Uterus (tissue), 2 donors: Measurements from ENCODE around the gene NPHP1.

Source experiments
- POLR2A ChIP-seq, 2 donors: fragments of 450-650 bp; IDR thresholded peaks; one replicate each; pipeline ENCODE4 v1.6.1; 2016; ENCODE audit warnings: antibody characterized with exemption in 2 of 2, mild to moderate bottlenecking in 1 of 2, moderate library complexity in 1 of 2
- TF ChIP-seq, protein P1 (sequence below), 4 experiments: fragments of 200-600 bp in 2 of 4; fragments of 450-650 bp in 2 of 4; sonication (generic) in 2 of 4; IDR thresholded peaks; one replicate each; pipeline ENCODE4 v1.5.1; 2016 to 2019; ENCODE audit warnings: antibody characterized with exemption in 4 of 4, mild to moderate bottlenecking in 2 of 4, moderate library complexity in 1 of 4

DNA sequence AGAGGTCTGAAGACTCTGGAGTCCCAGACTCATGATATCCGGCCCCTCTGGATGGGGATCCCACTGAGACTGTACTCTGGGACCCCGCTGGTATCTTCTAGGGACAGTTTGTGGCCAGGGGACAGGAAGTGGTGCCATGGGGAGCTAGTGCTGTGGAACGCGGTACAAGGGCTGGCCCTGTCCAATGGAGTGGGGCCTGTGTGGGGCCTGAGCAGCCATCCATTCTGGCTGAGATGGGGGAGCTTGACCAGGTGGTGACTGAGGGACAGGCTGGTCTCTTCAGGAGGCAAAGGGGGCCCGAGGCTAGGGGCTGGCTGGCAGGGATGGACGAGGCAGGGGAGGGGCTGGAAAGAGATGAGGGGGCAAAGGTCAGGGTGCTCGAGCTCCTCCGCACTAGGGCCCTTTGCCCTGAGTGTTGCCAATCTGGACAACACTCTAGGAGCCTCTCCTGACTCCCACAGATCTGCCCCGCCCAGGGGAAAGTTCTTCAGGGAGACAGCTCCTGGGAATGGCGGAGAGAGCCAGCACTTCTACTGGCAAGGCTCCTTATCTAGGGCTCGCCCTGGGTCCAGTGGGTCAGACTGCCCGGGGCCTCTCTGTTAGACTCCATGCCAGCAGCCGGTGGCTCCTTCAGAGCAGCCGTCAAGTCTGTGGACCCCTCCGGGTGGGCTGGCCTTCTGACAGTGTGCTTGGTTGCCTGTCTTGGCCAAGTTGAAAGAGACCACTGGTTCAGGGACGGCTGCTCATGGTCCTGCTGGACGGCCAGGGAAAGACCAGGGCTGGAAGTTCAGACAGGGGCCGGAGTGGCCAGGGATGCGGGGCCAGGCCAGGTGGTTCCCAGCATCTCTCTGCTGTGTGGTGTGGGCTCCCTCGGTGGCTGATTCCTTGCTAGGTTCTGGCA, 101.5 kb downstream of the NPHP1 start:
- TF ChIP-seq, protein P1, sequence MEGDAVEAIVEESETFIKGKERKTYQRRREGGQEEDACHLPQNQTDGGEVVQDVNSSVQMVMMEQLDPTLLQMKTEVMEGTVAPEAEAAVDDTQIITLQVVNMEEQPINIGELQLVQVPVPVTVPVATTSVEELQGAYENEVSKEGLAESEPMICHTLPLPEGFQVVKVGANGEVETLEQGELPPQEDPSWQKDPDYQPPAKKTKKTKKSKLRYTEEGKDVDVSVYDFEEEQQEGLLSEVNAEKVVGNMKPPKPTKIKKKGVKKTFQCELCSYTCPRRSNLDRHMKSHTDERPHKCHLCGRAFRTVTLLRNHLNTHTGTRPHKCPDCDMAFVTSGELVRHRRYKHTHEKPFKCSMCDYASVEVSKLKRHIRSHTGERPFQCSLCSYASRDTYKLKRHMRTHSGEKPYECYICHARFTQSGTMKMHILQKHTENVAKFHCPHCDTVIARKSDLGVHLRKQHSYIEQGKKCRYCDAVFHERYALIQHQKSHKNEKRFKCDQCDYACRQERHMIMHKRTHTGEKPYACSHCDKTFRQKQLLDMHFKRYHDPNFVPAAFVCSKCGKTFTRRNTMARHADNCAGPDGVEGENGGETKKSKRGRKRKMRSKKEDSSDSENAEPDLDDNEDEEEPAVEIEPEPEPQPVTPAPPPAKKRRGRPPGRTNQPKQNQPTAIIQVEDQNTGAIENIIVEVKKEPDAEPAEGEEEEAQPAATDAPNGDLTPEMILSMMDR (IDR thresholded peaks at IDR 0.05), result no peak
- TF ChIP-seq POLR2A (IDR thresholded peaks at IDR 0.05), result no peak
